NCI-H69 (cell line): Measurements from ENCODE around the gene ATAD5.
A peak's percentile ranks its signal among the peaks of the same experiment; 100 is the strongest.
"Not testable (repeated sequence)": the region's sequence is repeated elsewhere in the genome, so short reads cannot be mapped to it uniquely, and the experiment has no call there.

Experiments
- DNase-seq: peaks from one replicate; lab custom pipeline; 2025; lab: John Stamatoyannopoulos, UW

Gene ATAD5, protein sequence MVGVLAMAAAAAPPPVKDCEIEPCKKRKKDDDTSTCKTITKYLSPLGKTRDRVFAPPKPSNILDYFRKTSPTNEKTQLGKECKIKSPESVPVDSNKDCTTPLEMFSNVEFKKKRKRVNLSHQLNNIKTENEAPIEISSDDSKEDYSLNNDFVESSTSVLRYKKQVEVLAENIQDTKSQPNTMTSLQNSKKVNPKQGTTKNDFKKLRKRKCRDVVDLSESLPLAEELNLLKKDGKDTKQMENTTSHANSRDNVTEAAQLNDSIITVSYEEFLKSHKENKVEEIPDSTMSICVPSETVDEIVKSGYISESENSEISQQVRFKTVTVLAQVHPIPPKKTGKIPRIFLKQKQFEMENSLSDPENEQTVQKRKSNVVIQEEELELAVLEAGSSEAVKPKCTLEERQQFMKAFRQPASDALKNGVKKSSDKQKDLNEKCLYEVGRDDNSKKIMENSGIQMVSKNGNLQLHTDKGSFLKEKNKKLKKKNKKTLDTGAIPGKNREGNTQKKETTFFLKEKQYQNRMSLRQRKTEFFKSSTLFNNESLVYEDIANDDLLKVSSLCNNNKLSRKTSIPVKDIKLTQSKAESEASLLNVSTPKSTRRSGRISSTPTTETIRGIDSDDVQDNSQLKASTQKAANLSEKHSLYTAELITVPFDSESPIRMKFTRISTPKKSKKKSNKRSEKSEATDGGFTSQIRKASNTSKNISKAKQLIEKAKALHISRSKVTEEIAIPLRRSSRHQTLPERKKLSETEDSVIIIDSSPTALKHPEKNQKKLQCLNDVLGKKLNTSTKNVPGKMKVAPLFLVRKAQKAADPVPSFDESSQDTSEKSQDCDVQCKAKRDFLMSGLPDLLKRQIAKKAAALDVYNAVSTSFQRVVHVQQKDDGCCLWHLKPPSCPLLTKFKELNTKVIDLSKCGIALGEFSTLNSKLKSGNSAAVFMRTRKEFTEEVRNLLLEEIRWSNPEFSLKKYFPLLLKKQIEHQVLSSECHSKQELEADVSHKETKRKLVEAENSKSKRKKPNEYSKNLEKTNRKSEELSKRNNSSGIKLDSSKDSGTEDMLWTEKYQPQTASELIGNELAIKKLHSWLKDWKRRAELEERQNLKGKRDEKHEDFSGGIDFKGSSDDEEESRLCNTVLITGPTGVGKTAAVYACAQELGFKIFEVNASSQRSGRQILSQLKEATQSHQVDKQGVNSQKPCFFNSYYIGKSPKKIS (N-terminal part only)

DNA sequence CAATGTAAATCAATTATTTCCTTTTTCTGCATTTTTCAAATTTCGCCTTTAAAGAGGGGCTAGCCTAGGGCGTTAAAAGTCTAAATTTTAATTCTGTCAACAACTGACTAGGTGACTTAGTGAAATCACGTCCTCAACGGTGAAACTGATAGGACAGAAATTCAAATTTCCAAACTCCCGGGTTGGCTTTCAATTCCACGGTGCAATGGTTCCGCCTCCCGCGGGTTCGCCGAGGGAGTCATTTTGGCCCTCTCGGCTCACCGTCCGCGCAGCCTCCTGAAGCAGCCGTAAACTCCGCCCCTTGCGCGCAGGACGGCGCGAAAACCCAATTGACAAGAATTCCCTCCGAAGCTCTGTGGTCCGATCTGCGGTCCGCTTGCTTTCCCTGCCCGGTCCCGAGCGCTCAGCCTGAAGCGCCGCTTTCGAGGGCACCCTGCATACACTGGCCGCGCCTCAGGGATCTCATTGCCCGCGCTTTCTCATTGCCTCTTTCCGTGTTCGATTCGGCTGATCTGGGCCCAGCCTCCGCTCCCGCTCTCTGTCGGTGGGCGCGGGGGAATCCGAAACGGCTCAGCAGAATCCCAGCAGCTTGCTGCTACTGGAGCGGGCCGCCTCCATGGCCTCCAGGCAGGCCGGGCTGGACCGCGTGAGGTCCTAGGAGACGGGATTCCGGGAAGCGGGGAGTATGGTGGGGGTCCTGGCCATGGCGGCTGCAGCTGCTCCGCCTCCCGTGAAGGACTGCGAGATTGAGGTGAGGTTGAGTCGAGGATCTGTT, at the start of gene ATAD5:
Gene ATAD5, plus strand, starts transcription at position 304 of the 775 bp plus-strand sequence. Its CDS starts 382 bp downstream, at position 686.
- peak; percentile 96 for DNase-seq

DNA sequence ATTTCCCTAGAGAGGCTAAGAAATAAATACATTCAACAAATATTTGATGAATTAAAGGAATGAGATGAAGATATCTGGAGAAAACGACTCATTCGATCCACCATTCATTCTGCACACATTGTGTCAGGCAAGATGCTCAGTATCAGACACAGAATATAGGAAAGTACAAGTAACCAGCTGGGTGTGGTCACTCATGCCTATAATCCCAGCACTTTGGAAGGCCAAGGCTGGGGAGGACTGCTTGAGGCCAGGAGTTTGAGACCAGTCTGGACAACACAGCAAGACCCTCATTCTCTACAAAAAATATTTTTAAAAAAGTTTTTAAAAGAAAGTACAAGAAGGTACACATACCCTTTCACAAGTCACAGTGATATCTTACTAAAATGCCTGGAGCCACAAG, 49.6 kb upstream of the ATAD5 start:
- DNase-seq = no peak

DNA sequence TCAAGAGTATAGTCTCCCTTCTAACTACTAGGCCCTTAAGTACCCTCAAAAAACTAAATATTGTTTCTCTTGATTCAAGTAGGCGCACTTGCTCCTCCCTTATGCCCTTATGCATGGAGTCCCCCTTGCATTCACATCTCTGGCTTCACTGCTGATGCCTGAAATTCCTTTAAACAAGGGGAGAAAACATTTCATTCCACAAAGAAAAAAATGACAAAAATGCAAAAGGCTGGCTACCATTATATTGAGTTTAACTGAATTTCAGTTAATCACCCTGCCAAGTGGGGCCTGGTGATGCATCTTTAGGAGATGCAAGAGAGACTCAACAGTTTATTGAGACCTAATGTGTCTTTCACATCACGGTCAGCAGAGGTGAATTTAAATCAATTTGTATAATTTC, 42.8 kb upstream of the ATAD5 start:
- DNase-seq = no peak

DNA sequence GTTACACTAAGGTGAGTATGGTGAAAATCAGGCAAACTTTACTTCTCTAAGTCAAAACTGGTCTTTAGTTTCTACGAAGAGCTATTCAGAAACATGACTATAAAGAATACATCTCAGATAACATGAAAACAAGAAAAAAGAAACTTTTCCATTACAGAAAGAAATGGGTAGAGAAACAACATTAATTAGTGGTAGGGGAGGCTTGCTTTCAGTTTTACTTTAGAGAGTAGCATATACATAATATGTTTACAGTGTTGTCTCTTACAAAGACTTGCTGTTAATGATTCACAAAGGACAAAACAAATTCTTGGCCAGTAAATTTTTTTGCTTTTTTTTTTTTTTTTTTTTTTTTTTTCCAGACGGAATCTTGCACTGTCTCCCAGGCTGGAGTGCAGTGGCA, 41.5 kb upstream of the ATAD5 start:
- no peak for DNase-seq

DNA sequence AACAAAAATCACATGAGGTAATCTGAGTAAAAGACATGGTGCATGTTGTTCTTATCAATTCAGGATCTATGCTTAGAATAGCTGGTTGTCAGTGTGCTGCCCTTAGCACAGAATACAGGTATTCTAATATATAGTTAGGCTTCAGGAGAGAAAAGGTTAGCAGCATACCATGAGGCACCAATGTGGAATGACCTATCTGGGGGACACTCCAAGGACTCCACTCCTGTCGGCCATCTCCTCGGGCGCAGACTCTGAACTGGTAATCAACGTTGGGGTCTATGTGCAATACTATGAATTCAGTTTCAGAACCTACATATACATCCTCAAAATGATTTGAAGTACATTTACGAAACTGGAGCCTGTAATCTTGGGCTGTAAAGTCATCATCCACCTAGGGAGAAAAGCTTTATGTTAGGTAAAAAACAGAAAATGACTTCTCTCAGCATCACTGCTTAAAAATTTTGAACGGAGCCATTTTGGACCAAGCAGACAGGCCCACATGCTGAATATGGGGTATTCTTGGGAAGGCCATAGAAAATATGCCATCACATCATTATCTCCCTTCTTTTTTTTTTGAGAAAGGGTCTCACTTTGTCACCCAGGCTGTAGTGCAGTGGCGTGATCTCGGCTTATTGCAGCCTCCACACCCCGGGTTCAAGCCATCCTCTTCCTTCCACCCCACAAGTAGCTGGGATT, 38.3 kb upstream of the ATAD5 start:
- no peak for DNase-seq

DNA sequence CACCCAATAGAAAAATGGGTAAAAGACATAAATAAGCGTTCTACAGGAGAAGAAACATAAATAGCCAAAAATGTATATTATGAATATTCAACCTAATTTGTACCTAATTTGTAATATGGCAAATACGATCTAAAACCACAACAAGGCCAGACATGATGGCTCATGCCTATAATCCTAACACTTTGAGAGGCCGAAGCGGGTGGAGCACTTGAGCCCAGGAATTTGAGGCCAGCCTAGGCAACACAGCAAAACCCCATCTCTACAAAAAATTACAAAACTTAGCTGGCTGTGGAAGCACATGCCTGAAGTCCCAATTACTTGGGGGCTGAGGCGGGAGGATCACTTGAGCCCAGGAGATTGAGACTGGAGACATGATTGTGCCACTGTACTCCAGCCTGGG, 37.4 kb upstream of the ATAD5 start:
- no peak for DNase-seq

DNA sequence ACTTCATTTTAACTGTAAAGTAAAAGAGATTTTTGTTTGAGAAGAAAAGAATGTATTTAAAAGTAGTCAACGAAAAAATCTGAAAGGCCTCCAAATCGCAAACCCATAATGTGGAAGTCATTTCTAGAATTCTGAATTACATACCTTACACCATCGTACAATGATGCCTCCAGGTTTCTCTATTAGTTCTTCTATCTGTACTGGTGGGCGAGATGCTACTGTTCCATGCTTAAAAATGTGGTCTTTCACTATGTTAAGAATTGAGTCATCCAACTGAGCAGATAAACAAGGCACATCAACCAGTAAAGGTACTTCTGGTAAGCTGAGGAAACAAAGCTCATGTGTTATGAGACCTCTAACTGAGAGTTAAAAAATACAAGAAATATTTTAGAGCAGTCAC, 35.8 kb upstream of the ATAD5 start:
- DNase-seq = no peak

DNA sequence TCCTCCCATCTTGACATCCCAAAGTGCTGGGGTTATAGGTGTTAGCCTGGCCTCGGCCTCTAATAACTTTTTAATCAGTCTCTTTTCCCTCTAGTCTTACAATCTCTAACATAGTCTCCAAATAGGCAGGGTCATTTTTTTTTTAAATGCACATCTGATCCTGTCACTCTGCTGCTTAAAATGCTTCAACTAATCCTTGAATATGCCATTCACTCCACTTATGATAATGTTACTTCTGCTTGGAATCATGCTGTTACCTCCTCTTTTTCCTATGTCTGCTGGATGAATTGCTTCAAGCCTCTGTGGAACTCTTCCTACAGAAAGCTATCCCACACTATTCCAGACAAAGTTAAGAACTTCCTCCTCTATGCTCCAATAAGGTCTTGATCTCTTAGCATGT, 30.1 kb upstream of the ATAD5 start:
- no peak for DNase-seq

DNA sequence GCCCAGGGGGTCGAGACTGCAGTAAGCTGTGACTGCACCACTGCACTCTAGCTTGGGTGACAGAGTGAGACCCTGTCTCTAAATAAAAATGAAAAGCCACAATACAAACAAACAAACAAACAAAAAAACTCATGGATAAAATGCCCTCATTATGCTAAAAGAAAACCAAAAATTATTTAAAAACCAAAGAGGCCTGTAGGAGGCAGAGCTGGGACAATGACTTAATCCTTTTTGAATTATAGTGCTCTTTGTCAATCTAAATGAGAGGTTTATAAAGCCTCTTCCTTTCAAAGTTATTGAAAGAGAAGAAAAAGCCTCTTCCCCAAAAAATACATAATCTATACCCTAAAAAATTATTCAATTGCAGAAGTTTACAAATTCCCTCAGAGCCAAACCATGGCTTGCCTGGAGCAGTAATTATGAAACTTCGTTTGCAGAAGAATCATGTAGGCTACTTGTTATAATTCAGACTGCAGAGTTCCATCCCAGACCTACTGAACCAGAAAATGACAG, 25.8 kb upstream of the ATAD5 start:
- no peak for DNase-seq

DNA sequence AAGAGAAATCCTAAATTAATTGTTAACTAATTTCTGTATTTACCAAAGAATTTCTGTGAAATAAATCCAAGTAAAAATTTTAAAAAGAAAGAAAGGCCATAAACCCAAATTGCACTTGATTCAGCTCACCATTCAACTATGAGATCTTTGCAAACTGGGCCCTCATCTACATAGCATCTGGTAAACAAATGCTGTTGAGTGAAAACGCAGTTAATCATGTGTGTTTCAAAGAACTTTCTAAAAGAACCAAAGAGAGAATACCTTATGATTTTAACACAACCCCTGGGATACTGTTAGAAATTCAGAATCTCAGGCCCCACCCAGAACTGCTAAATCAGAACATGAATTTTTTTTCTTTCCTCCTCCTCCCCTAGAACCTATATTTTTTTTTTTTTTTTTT, 23.9 kb upstream of the ATAD5 start:
- no peak for DNase-seq

DNA sequence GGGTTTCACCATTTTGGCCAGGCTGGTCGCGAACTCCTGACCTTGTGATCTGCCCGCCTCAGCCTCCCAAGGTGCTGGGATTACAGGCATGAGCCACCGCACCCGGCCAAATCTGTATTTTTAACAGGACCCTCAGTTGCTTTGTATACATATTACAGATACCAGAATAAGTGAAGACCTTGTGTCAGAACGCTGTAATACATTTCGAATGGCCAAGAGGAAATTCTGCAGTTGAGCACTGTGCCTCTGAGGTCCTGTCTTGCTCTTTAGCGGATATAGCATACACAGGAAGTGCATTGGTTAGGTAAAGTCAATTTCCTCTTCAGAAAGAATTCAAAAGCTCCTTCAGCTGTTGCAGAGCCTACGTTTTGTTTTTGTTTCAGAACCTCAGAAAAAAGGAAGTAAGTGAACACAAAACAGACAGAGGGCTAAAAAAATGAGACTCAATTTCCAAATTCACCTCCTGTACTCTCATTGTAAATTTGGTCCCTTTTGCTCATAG, 22.9 kb upstream of the ATAD5 start:
- DNase-seq = no peak

DNA sequence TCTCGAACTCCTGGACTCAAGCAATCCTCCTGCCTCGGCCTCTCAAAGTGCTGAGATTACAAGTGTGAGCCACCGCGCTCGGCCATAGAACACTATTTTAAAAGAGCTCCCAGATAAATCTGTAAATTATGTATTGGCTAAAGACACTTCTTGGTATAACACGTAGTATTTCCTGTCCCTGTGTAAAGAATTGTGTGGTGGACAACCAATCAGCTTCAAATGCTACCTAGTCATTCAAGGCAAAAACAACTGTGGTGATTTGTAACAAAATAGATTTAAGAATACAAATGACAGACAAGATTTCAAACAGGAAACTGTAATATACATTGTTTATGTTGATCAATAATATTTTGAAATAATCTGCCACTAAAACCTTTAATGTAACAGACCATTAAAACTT, 21.9 kb upstream of the ATAD5 start:
- no peak for DNase-seq

DNA sequence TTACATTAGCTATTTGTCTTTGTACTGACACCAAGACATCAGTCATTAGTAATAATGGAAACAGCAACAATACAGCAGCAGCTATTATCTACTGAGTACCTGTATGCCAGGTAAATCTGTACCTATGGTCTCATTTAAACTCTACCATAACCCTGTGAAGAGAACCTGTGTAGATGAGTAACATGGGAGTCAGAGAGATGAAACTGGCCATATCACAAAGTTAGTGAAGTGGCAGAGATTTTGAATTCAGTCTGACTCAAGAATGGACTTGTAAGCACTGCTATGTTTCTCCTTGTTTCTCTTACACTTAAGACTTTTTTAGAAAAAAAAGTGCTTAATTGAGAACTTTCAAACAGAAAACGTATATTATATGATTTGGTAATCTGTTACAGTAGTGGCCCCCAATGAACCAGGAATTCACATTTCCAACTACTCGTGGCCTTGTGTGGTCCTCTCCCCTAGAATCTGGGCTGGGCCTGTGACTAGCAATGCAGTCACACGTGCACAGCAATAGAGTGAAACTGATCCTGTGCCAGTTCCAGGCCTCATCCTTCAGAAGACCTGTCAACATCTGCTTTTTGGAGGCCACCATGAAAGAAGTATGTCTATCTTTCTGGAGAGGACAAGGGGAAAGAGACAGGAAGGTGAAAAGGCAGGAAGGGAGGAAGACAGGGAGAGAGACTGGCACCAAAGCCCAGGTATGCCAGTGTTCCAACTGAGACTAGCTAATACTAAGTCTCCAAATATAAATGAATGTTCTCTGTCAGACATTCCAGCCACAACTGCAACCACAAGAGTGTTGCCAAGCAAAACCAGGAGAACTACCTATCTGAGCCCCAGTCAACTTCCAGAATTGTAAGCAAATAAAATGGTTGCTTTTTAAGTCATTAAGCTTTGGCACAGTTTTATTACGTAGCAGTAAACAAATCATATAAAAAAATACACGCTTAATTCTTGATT, 19.3 kb upstream of the ATAD5 start:
- no peak for DNase-seq

DNA sequence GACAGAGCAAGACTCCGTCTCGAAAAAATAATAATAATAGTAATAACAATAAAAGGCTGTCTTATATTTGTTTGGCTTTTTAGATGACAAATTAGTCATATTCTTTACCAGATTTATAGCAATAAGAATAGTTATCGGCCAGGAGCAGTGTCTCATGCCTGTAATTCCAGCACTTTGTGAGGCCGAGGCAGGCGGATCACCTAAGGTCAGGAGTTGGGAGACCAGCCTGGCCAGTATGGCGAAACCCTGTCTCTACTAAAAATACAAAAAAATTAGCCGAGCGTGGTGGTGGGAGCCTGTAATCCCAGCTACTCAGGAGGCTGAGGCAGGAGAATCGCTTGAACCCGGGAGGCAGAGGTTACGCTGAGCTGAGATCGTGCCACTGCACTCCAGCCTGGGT, 17.5 kb upstream of the ATAD5 start:
- not testable (repeated sequence) for DNase-seq

DNA sequence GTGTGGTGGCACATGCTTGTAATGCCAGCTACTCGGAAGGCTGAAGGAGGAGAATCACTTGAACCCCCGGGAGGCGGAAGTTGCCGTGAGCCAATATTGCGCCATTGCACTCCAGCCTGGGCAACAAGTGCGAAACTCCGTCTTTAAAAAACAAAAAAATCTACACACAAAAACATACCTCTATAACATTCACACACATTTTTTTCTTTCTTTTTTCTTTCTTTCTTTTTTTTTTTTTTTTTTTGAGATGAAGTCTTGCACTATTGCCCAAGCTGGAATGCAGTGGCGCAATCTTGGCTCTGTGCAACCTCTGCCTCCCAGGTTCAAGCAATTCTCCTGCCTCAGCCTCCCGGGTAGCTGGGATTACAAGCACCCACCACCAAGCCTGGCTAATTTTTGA, 16.9 kb upstream of the ATAD5 start:
- DNase-seq = not testable (repeated sequence)

DNA sequence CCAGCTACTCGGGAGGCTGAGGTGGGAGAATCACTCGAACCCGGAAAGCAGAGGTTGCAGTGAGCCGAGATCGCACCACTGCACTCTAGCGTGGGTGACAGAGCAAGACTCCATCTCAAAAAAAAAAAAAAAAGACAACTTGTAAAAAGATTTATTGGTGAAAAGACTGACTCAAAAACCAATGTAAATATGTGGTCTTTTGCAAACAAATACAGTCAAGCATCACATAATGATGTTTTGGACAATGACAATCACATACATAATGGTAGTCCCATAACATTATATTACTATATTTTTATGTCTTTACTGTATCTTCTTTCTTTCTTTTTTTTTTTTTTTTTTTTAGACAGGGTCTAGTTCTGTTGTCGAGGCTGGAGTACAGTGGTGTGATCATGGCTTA, 15.6 kb upstream of the ATAD5 start:
- DNase-seq = no peak

DNA sequence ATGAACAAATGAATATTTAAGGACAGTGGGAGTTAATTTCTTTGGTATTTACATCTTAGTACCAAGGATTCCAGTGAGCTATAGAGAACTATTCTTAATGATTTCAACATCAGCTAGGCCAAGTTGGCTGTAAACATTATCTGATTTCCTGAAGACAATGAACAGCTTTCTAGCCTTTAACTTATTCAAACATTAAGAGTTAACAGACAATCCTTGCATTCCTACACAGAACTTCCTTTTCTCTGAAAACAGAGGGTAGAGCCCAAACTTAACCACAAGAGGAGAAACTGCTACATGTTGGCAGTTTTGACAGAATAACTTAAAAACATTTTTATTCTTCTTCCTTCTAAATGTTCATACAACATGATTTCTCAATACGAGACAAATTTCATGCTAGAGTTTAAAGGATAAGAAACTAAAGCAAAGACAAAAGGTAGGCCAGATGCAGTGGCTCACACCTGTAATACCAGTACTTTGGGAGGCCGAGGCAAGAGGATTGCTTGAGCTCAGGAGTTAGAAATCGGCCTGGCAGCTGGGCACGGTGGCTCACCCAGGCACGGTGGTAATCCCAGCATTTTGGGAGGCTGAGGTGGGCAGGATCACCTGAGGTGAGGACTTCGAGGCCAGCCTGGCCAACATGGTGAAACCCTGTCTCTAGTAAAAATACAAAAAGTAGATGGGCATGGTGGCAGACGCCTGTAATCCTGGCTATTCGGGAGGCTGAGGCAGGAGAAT, 11.6 kb upstream of the ATAD5 start:
- no peak for DNase-seq

DNA sequence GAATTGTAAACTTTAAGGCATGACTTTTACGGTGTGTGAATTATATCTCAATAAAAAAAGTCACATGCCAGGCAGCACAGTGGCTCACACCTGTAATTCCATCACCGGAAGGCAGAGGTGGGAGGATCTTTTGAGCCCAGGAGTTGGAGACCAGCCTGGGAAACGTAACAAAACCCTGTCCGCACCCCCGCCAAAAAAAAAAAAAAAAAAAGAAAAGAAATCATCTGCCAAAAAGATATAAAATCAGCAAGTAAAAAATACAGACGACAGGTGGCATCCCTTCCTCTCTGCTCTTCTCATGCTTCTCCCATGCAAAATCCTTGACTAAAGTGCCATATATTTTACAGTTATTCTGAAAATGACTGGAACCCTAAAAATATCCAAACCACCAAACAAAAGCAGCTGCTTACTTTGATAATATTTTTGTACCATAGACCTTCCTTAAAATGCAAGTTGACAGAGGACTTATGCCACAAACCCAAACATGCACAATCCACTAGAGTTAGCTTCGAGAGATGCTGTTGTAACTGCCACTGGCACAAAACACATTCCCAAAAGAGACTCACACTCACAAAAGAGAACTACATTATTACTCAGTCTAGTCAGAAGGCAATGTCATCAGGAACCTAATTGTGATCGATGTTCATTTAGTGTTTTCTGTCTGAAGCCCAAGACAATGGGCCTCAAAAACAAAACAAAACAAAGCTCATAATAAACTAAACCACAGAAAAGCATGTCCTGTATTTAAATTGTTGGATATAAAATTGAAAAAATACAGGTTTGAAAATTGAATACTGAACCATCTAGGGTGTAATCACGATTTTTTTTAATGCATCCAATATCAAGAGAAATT, 9.7 kb upstream of the ATAD5 start:
- no peak for DNase-seq
